Peyer's patch (tissue), 4 donors: Measurements from ENCODE around the gene IQGAP2.

ENCODE experiments used
- POLR2A ChIP-seq, 2 donors: fragments of 450-650 bp; IDR thresholded peaks; one replicate each; pipeline ENCODE4 v1.5.1; 2017; ENCODE audit warnings: antibody characterized with exemption in 2 of 2, mild to moderate bottlenecking in 2 of 2, moderate library complexity in 2 of 2
- TF ChIP-seq, protein P1 (sequence below), 6 experiments: fragments of 450-650 bp in 4 of 6; fragments of 200-600 bp in 2 of 6; sonication (generic) in 1 of 6; IDR thresholded peaks; one replicate each; pipeline ENCODE4 v1.5.1; 2017 to 2019; ENCODE audit warnings: antibody characterized with exemption in 6 of 6, mild to moderate bottlenecking in 3 of 6, moderate library complexity in 1 of 6

DNA sequence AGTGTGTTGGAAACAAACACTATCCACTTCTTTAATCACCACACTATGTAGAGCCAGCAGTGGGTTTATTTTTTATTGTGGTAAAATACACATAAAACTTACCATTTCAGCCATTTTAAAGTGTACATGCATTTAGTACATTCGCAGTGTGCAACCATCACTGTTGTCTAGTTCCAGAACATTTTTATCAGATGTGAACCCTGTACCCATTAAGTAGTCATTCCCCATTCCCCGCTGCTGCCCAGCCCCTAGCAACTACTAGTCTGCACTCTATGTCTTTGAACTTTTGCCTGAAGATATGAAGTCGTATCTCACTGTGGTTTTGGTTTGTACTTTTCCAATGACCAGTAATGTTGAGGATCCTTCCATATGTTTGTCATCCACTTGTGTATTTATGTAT is 282.6 kb downstream of the IQGAP2 start:
- TF ChIP-seq, protein P1, sequence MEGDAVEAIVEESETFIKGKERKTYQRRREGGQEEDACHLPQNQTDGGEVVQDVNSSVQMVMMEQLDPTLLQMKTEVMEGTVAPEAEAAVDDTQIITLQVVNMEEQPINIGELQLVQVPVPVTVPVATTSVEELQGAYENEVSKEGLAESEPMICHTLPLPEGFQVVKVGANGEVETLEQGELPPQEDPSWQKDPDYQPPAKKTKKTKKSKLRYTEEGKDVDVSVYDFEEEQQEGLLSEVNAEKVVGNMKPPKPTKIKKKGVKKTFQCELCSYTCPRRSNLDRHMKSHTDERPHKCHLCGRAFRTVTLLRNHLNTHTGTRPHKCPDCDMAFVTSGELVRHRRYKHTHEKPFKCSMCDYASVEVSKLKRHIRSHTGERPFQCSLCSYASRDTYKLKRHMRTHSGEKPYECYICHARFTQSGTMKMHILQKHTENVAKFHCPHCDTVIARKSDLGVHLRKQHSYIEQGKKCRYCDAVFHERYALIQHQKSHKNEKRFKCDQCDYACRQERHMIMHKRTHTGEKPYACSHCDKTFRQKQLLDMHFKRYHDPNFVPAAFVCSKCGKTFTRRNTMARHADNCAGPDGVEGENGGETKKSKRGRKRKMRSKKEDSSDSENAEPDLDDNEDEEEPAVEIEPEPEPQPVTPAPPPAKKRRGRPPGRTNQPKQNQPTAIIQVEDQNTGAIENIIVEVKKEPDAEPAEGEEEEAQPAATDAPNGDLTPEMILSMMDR (IDR thresholded peaks at IDR 0.05) = no peak
- TF ChIP-seq POLR2A (IDR thresholded peaks at IDR 0.05) = no peak
